ENCODE measurements around the gene PARP12. TPM values are rescaled to one million over a fixed set of nuclear protein-coding genes. Genes with fewer than 3 reads are reported as not detected.

The PARP12 gene
- total and polyA plus RNA-seq, 9 donors: 15.7 to 43.5 (median 23.2) TPM

- no peaks in the 10 kb centered on the region for H3K4me1 ChIP-seq (ENCODE audit: insufficient read depth)
- no peak overlapping the region for H3K4me3 ChIP-seq
- H3K27ac ChIP-seq: no peak overlapping the region
- 77 to 82% (median 78%) methylated on average over 13 of the region's 13 CpGs for WGBS, 3 donors
- H3K36me3 ChIP-seq: no peaks in the 10 kb centered on the region
- H3K27me3 ChIP-seq: no peaks in the 10 kb centered on the region
- no peak for TF ChIP-seq POLR2A (IDR thresholded peaks at IDR 0.05)
- TF ChIP-seq CTCF (IDR thresholded peaks at IDR 0.05): no peak
- no peak for TF ChIP-seq EP300 (IDR thresholded peaks at IDR 0.05)
- DNase-seq: no peak
- no peaks in the 10 kb centered on the region for H3K9me3 ChIP-seq
- intact Hi-C loops (cut with DNase I): no loop called here
Measured at GRCh38 chr7:139987691-139988516, 74.8 kb downstream of the PARP12 start.

- Histone ChIP-seq H3K4me1 (ENCODE audit: insufficient read depth) (no peaks in the 10 kb centered on the region), H3K9me3 (no peaks in the 10 kb centered on the region), H3K27ac (no peak overlapping the region), H3K36me3 (no peaks in the 10 kb centered on the region), H3K4me3 (no peak overlapping the region), H3K27me3 (no peaks in the 10 kb centered on the region)
- WGBS, 3 donors: 88 to 94% (median 92%) methylated on average over 10 of the region's 10 CpGs
- intact Hi-C loops (cut with DNase I): no loop called here
- TF ChIP-seq CTCF (IDR thresholded peaks at IDR 0.05): no peak
- no peak for TF ChIP-seq POLR2A (IDR thresholded peaks at IDR 0.05)
- TF ChIP-seq EP300 (IDR thresholded peaks at IDR 0.05): no peak
- DNase-seq: no peak
Measured at GRCh38 chr7:139985811-139986210, 76.9 kb downstream of the PARP12 start.

GRCh38 chr7:139984642-139985539 is 77.9 kb downstream of the PARP12 start:
- H3K36me3 ChIP-seq: no peaks in the 10 kb centered on the region
- H3K9me3 ChIP-seq: no peaks in the 10 kb centered on the region
- H3K4me3 ChIP-seq: no peak overlapping the region
- WGBS, 3 donors: 75 to 77% (median 77%) methylated on average over 8 of the region's 8 CpGs
- no peak for TF ChIP-seq CTCF (IDR thresholded peaks at IDR 0.05)
- TF ChIP-seq EP300 (IDR thresholded peaks at IDR 0.05): no peak
- TF ChIP-seq POLR2A (IDR thresholded peaks at IDR 0.05): no peak
- intact Hi-C loops (cut with DNase I): no loop called here
- H3K27me3 ChIP-seq: no peaks in the 10 kb centered on the region
- no peak overlapping the region for H3K27ac ChIP-seq
- no peaks in the 10 kb centered on the region for H3K4me1 ChIP-seq (ENCODE audit: insufficient read depth)
- no peak for DNase-seq

GRCh38 chr7:139982927-139983920 is 79.5 kb downstream of the PARP12 start:
- no peaks in the 10 kb centered on the region for H3K9me3 ChIP-seq
- no peaks in the 10 kb centered on the region for H3K4me1 ChIP-seq (ENCODE audit: insufficient read depth)
- H3K27ac ChIP-seq: no peak overlapping the region
- no peaks in the 10 kb centered on the region for H3K36me3 ChIP-seq
- intact Hi-C loops (cut with DNase I): no loop called here
- DNase-seq: no peak
- no peaks in the 10 kb centered on the region for H3K27me3 ChIP-seq
- 58 to 70% (median 65%) methylated on average over 9 of the region's 9 CpGs for WGBS, 3 donors
- TF ChIP-seq CTCF (IDR thresholded peaks at IDR 0.05) (no peak), POLR2A (IDR thresholded peaks at IDR 0.05) (no peak), EP300 (IDR thresholded peaks at IDR 0.05) (no peak)
- H3K4me3 ChIP-seq: no peak overlapping the region

Data from ovary (tissue), 9 donors.